ENCODE data around the gene FLYWCH1. TPM values are rescaled to one million over a fixed set of nuclear protein-coding genes. Genes with fewer than 3 reads are reported as not detected.

FLYWCH1 gene
- total RNA-seq, 1 experiment from 2014 or later: 12.5 TPM

DNA sequence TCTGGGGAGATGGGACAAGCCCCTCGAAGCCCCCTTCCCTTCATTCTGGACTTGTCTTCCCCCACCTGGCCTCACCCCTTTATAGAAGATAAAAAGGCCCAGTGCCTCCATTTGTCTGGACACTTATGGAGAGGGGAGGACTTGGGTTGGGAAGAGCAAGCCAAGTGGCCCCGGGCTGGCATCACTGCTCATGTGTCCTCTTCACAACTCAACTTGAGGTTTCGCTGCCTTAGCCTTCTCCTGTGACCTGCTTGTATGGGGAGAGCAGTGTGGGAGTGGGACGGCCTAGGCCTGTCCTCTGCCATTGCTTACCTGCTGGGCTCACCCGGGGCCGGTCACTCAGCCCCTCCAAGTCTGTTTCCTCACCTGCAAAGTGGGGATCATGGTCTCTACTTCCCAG lies 58.8 kb downstream of the FLYWCH1 start:
- WGBS (ENCODE audit: extremely low coverage, insufficient read length, low lambda C conversion rate): no CpG with 5 or more reads among the region's 6 CpGs
- Mint-ChIP-seq H3K36me3 (ENCODE audit: insufficient read depth in 1 of 3, low read depth in 3 of 3) (peaks cover 4 to 26% (median 20%) of the 10 kb centered on the region in 3 experiments; a peak in 6 of 7 replicates), H3K4me1 (peaks cover 18 to 21% of the 10 kb centered on the region in 2 experiments), H3K27ac (no peak overlapping the region; a peak in 1 of 7 replicates), H3K27me3 (ENCODE audit: low read depth) (peaks cover 16% of the 10 kb centered on the region), H3K4me3 (peak overlapping the region; percentile 72 to 81), H3K9me3 (no peaks in the 10 kb centered on the region)
- Histone ChIP-seq H4K20me1 (ENCODE audit: control insufficient read depth, insufficient read depth, insufficient read length) (peaks cover 3% of the 10 kb centered on the region), H3K23ac (ENCODE audit: insufficient read length, low read depth, low read length) (no peak overlapping the region), H3K4me1 (ENCODE audit: insufficient read depth, low read length) (no peaks in the 10 kb centered on the region), H3K4me2 (ENCODE audit: insufficient read depth, insufficient read length, low read length) (peak overlapping the region; percentile 46), H2BK5ac (ENCODE audit: insufficient read length, low read length) (no peak overlapping the region), H2AK5ac (ENCODE audit: insufficient read length, low read length) (no peak overlapping the region), H2BK15ac (ENCODE audit: low read depth, low read length) (no peak overlapping the region), H3K27ac (ENCODE audit: insufficient read length, low read depth, low read length) (no peak overlapping the region), H3K18ac (ENCODE audit: insufficient read length, low read depth, low read length) (no peak overlapping the region), H3K27me3 (ENCODE audit: insufficient read depth, low read length) (no peaks in the 10 kb centered on the region), H3K4ac (ENCODE audit: low read depth, low read length) (no peak overlapping the region), H2AFZ (ENCODE audit: low read length) (no peak overlapping the region), H3T11ph (ENCODE audit: low read length) (no peak overlapping the region), H3K9ac (ENCODE audit: extremely low read depth, insufficient read length, low read length) (no peak overlapping the region), H3K56ac (ENCODE audit: insufficient read length, low read depth, low read length) (no peak overlapping the region), H3K79me2 (ENCODE audit: insufficient read depth, low read length) (no peaks in the 10 kb centered on the region), H3K14ac (ENCODE audit: insufficient read depth, low read length) (no peak overlapping the region), H4K5ac (ENCODE audit: insufficient read length, low read depth, low read length) (no peak overlapping the region), H2BK12ac (ENCODE audit: insufficient read length, low read depth, low read length) (no peak overlapping the region), H4K8ac (replicated peaks; ENCODE audit: insufficient read length, low read depth, low read length) (no peak overlapping the region), H3K23me2 (ENCODE audit: insufficient read length, low read depth, low read length, poor library complexity, severe bottlenecking) (peaks cover 6% of the 10 kb centered on the region), H3K9me3 (ENCODE audit: control insufficient read depth, low read depth, low read length) (no peaks in the 10 kb centered on the region), H4K91ac (ENCODE audit: insufficient read length, low read depth, low read length) (no peak overlapping the region), H2BK20ac (ENCODE audit: low read depth, low read length, poor library complexity, severe bottlenecking) (no peak overlapping the region), H3K79me1 (ENCODE audit: insufficient read depth, low read depth, low read length, poor library complexity, severe bottlenecking) (no peaks in the 10 kb centered on the region), H2BK120ac (ENCODE audit: low read depth, low read length, poor library complexity, severe bottlenecking) (no peak overlapping the region)
- no peak for DNase-seq
- TF ChIP-seq, protein P1, sequence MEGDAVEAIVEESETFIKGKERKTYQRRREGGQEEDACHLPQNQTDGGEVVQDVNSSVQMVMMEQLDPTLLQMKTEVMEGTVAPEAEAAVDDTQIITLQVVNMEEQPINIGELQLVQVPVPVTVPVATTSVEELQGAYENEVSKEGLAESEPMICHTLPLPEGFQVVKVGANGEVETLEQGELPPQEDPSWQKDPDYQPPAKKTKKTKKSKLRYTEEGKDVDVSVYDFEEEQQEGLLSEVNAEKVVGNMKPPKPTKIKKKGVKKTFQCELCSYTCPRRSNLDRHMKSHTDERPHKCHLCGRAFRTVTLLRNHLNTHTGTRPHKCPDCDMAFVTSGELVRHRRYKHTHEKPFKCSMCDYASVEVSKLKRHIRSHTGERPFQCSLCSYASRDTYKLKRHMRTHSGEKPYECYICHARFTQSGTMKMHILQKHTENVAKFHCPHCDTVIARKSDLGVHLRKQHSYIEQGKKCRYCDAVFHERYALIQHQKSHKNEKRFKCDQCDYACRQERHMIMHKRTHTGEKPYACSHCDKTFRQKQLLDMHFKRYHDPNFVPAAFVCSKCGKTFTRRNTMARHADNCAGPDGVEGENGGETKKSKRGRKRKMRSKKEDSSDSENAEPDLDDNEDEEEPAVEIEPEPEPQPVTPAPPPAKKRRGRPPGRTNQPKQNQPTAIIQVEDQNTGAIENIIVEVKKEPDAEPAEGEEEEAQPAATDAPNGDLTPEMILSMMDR (conservative IDR thresholded peaks at IDR 0.05): no peak

Data from H9 (cell line).